Middle frontal gyrus (tissue), 1 donor: ENCODE measurements around the gene RBKS.

Experiments used
- DNase-seq: peaks from one replicate; pipeline ENCODE4 v3.0.0-alpha.2; 2015; ENCODE audit warnings: low spot score; ENCODE audit errors: extremely low spot score

RBKS gene

DNA sequence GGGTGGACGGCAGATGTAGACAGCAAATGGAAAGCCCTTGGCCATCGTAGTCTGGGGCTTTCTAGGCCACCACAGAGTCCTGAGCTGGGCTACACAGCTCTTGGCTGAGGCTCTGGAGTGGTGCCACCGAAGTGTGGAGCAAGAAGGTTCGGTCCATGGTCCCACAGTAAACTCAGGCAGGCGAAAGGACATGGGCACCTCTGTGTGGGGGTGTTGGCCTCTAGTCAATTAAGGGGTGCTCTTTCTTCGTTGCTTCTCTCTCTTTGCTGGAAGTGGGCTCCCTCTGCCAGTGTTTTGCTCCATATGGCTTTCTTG lies 153.3 kb downstream of the RBKS start:
- no peak for DNase-seq

DNA sequence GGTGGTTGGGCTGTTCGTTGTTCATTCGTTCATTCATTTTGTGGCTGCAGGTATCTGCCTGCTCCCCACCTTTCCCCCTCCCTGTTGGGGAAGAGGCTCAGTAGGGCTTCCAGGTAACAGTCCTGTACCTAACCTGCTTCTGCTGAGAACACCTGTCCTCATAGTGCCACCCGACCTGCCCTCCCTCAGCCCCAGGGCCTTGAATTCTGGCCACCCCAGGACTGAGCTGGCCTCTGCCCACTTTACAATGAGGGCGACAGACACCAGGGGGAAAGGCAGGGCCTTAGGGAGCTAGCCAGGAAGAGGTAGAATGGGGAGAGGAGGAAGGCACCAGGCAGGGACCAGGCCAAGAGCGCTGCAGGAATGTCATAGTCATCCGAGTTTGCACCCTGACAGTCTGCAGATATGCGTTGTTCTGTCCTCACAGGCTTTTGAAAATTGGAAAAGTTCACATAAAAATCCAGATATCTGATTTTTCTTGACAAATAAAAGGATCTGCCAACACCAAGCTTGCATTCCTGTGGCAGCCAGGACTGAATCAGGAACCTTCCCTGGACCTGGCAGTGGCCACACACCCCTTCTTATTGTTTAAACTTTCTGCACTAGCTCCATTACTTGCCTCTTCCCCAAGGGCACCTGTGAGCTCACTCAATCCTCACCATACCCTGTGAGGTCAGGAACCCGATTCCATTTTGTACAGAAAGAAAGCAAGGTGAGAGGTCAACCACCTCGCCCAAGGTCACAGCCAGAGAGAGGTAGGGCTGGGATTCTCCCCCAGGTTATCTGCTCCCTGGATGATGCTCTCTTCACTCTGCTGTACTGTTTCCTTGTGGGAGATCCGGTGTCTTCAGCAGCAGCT lies 153.9 kb downstream of the RBKS start:
- no peak for DNase-seq

DNA sequence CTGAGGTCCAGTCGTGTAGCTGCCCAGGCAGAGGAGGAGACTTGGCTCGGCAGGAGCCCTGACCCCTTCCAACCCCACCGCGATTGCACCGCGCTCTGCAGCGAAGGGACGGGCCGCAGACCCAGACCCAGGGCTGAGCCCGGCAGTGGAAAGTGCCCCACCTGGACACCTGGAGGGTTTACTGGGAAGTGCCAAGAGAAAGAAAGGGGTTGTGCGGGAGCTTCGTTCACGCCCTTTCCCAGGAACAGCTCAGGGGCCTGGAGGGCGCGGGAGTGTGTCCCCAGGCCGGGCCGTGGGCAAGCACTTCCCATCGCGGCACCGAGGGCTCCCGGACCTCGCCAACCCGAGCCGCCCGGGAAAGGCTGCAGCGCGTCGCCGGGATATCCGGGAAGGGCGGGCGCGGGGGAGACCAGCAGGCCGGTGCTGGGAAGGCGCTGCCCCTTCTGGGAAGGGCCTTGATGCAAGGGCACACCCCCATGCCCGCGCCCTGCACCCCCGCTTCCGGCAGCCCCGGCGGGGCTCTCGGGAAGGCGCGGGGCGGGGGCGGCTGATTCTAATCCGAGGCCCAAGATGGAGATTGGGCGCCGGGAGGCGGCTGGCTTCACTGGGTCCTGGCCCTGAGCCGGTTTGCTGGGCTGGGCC lies 154.8 kb downstream of the RBKS start:
- no peak for DNase-seq

DNA sequence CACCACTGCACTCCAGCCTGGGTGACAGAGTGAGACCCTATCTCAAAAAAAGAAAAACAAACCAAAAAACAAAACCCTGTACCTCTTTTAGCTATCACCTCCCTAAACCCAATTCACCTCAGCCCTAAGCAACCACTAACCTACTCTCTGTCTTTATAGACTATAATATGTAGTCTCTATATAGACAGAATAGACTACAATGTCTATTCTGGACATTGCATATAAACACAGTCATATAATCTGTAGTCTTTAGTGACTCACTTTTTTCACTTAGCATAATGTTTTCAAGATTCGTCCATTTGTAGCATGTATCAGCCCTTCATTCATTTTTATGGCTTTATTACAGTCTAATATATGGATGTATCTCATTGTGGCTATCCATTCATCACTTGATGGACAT lies 155.9 kb downstream of the RBKS start:
- DNase-seq, result no peak
